NAMALWA (cell line): ENCODE measurements around the gene NECAB2.
A peak's percentile ranks its signal among the peaks of the same experiment; 100 is the strongest.

Experiments used
- DNase-seq: peaks from one replicate; pipeline ENCODE4 v3.0.0-alpha.2; 2015; ENCODE audit warnings: low spot score

The NECAB2 gene

DNA sequence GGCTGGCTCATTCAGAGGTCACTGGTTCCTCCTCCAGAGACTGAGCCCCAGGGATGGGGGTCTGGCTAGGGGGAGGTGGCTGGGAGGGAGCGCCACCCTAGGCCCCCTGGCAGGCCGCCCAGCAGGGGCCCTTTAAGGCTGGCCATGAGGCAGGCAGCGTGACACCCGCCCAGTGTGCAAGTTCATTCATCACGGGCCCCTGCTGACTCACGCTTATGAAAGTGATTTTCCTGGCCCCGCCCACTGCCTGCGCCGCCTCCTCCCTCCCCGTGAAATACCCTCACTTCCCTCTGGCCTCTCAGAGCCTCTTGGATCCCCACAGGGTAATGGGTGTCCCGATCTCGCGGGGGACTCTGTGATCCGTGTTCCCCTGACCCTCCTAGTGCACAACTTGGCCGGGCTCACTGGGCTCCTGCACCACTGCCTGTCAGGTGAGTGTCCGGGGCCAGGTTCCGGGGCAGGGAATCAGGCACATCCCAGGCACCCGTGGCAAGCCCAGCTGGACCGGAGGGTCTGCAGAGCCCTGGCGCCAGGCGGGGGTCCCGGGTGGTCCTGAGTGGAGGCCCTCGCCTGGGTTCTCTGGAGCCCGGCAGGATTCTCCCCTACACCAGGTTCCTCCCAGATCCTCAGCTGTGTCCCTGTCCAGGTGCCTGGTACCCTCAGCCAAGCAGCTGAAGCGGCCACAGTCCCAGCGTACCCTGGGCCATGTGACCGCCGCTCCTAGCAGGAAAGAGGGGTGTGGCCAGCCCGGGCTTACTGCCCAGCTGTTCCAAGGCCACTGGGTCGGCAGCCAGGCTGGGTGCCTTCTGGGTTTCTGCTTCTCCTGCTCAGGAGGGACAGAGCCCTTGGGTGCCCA lies 14.9 kb upstream of the NECAB2 start, which contains the start of gene OSGIN1:
Gene OSGIN1 (plus strand): TSS at position 301 of the 856 bp plus-strand sequence. CDS start 4,432 bp downstream, outside the sequence.
- DNase-seq = peak; percentile 48

GRCh38 chr16:83953796-83954576 lies 14.1 kb upstream of the NECAB2 start:
- peak; percentile 69 for DNase-seq

DNA sequence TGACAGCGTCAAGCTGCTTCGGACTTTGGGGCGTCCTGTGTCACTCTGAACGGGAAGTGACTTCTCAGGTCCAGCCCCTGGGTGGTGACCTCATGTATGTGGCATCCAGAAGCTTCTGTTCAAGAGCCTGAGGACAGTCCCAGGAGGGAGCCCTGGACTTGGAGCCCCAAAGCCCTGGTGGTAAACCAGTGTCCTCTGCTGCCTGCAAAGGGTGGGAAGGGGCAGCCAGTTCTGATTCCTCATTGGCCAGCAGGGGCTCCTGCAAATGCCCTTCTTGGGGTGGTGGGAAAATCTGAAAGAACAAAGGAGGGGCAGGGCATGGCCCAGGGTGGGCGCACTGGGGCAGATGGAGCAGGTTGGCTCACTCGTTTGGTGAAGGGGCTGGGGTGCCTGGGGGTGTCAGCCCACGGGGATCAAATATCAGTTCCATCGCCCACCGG lies 13.4 kb upstream of the NECAB2 start:
- no peak for DNase-seq

DNA sequence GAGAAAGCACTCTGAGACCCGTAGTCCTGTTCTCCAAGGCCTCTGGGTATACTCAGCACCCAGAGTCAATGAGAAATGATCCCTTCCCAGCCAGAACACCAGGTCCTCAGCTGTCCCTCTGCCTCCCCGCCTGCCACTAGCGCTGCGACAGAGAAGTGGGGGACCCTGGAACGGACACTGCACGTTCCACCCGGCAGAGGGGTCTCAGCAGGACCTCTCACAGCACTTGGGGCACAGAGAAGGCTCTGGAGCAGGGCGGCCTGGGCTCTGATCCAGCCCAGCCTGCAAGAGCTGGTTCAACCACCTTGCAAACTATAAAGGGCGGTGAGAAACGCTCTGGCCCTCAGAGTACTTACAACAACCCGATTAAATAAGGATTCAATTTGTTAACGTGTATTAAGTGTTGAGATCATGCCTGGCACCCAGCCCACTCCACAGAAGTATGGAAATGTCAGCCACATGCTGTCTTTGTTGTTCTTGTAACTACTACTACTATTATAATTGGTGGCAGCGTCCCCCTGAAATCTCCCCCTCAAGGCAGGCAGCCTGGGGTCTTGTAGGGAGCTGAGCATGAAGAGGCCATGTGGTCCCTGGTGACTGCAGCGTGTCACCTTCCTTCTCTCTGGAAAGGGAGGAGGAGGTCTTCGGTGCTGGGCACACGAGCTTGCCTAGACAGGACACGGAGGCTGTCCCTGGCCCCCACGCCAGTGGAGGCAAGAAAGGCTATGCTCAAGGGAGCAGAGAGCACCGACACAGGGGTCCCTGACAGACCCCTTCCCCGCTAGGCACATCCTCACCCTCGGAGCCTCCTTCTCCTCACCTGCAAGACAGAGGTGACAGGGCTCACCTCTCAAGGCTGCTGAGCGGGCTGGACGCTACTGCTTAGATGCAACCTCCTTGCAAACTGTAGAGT lies 12.6 kb upstream of the NECAB2 start:
- DNase-seq = no peak

DNA sequence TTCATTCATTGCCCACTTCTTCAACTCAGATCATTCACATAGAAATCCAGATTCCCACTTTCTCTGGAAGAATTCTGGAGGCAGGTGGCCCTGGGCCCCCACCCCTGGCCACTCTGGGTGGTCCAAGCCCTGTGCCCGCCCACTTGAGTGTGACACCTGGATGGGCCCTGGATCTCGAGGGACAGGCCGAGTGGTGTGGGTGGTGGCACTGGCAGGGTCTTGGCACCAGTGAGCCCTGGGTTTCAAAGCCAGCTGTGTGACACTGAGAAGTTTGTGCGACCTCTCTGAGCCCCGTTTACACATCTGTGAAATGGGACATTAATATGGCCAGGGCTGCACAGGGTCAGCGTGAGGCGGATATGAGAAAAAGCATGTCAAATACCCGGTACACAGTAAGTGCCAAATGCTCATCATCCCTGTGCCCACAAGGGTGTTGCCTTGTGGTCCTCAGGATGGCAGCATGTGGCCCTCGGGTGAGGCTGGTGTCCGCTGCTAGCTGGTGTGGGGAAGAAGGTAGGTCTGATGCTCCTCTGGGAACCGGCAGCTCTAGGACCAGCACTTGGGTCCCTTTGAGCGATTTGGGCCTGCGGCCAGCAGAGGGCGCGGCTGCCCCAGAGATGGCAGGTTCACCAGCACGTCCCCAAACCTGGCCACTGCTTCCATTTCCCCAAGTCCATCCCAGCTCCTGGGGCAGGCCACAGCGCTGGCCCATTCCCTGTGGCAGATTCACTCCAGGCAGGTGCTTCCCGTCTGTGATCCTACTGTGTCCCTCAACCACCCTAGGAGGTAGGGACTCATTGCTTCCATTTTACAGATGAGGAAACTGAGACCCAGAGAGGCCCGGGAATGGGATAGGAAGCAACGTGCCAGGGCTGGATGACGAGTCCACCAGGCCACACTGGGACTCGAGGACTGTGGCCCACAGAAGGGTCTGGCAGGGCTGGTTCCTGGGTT lies 11.4 kb upstream of the NECAB2 start:
- peak; percentile 79 for DNase-seq

DNA sequence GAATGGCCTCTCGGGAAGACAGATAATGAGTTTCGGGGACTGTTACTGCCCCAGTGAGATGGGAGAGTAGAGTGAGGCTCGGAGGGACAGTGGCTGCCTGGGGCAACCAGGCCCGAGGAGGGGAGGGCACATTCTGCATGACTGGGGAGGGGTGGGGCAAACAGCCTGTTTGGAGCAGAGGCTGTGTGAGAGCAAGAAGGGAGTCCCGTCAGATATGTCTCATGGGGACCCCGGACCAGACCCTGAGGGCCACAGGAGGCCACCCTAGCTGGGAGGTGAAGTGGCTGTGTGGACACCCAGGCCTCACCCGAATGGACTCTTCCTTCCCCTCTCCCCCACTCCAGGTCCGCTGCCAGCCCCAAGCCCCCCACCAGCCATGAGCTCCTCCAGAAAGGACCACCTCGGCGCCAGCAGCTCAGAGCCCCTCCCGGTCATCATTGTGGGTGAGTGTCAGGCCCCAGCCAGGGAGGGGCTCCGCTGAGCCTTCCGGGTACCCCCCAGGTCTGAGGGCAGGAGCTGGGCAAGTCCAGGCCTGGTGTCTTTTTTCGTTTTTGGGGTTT lies 10.7 kb upstream of the NECAB2 start:
- no peak for DNase-seq

- no peak for DNase-seq
These were observed 9.8 kb upstream of the NECAB2 start for GRCh38 chr16:83958137-83958845.

DNA sequence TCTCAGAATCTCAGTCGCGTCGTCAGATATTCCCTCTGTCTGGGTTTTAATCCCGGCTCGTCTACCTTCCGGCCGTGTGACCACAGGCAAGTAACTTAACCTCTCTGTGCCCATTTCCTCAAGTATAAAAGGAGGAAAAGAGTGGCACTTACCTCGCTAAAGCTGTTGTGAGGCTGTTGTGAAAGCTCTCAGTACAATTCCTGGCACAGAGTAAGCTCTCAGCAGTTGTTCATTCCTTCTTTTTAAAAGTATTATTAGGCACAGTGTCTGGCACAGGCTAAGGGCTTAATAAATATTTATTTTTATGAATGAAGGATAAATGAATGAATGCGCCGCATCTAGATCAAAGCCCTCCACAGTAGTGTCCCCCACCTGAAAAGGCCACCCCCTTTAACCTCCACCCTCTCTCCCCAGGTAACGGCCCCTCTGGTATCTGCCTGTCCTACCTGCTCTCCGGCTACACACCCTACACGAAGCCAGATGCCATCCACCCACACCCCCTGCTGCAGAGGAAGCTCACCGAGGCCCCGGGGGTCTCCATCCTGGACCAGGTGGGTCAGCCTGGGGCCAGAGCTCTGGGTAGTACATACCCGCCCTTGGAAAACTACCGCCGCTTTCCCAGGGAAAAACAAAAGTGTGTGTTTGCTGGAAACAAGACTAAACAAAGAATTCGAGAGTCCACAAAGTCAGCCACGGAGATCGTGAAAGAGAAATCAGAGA lies 9.0 kb upstream of the NECAB2 start:
- no peak for DNase-seq

GRCh38 chr16:83959656-83960434 lies 8.2 kb upstream of the NECAB2 start:
- DNase-seq = no peak

- no peak for DNase-seq
These were observed 7.4 kb upstream of the NECAB2 start for GRCh38 chr16:83960521-83961249.

- no peak for DNase-seq
These were observed 6.5 kb upstream of the NECAB2 start for GRCh38 chr16:83961591-83961990.

GRCh38 chr16:83963277-83964119 lies 4.5 kb upstream of the NECAB2 start:
- no peak for DNase-seq

DNA sequence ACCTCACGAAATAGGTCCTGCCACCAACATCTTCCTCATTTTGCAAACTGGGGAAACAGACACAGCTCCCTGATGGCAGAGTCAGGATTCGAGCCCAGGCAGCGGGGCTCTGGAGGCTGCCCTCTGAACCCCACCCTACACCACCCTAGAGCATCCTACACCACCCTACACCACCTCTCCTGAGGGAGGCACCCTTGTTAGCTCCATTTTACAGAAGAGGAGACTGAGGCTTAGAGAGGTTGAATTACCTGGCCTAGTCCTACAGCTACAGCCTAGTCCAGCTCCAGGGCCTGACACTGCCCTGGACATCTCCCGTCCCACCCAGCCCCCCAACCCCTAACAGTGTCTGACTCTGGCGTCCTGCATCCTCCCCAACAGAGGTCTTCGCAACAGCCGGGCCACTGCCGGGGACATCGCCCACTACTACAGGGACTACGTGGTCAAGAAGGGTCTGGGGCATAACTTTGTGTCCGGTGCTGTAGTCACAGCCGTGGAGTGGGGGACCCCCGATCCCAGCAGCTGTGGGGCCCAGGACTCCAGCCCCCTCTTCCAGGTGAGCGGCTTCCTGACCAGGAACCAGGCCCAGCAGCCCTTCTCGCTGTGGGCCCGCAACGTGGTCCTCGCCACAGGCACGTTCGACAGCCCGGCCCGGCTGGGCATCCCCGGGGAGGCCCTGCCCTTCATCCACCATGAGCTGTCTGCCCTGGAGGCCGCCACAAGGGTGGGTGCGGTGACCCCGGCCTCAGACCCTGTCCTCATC lies 3.2 kb upstream of the NECAB2 start:
- DNase-seq = no peak

- DNase-seq = no peak
These were observed 2.4 kb upstream of the NECAB2 start for GRCh38 chr16:83965444-83966152.

DNA sequence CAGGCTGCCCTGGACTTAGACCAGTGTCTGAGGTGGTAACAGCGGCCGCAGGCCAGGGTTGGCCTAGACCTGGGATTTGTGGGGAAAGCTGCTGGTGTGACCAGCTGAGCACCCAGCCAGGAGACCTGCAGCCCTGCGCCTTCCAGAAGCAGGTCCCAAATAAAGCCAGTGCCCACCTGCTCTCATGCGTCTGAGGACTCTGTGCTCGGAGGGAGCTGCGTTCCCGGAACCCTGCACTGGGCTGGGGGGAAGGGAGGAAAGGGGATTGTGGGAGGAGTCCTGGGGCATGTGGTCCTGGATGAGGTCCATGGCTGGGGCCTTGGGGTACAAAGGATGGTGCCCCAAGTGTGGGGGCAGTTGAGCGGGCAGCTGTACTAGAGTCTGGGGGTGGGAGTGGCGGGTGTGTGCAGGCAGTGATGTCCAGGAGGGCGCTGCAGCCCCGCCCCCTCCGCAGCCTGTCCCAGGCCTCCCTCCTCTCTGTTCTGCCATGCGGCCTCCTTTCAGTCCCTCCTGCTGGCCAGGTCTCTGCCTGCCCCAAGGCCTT lies 1.8 kb upstream of the NECAB2 start:
- no peak for DNase-seq
